Activated CD8-positive, alpha-beta memory T cell treated with anti-CD3 and anti-CD28 coated beads, Interleukin-2, amount 10 ng/mL, durations not matched to agents 7 days and 5 days (primary cell): Measurements from ENCODE around the gene CREBL2. TPM values are rescaled to one million over a fixed set of nuclear protein-coding genes. Genes with fewer than 3 reads are reported as not detected.

Experiments
- ATAC-seq: fragments of 150-1000 bp; cut with Tn5 transposase; one replicate; pipeline ENCODE4 v1.10.0; 2021; ENCODE audit warnings: moderate library complexity
- CTCF ChIA-PET: fragments of 350-600 bp; sonication (Branson Sonifier 250); formaldehyde crosslinking; loops from one replicate; lab custom pipeline; 2021; ENCODE audit warnings: antibody characterized with exemption; lab: Charles Lee
- DNase-seq: peaks from one replicate; pipeline ENCODE4 v3.0.0-alpha.2; 2020
- H3K27ac Mint-ChIP-seq: one replicate; pipeline ENCODE4 v1.8.0; 2021; ENCODE audit warnings: mild to moderate bottlenecking, mixed read lengths
- H3K27me3 Mint-ChIP-seq: one replicate; pipeline ENCODE4 v1.8.0; 2021; ENCODE audit warnings: mixed read lengths
- H3K36me3 Mint-ChIP-seq: one replicate; pipeline ENCODE4 v1.8.0; 2021; ENCODE audit warnings: mild to moderate bottlenecking, mixed read lengths
- H3K4me1 Mint-ChIP-seq: one replicate; pipeline ENCODE4 v1.8.0; 2021; ENCODE audit warnings: mixed read lengths
- H3K4me3 Mint-ChIP-seq: one replicate; pipeline ENCODE4 v1.8.0; 2021; ENCODE audit warnings: mild to moderate bottlenecking, moderate library complexity, mixed read lengths
- H3K9me3 Mint-ChIP-seq: one replicate; pipeline ENCODE4 v1.8.0; 2022; ENCODE audit warnings: low read depth, mixed read lengths
- total RNA-seq, 2 experiments: library from RNA; stranded (reverse); gene quantifications; one replicate each; pipeline ENCODE4 v1.2.3, GENCODE V29; 2021

Gene CREBL2
- total RNA-seq, 2 experiments from 2014 or later: 16.3 to 20.5 TPM

- CTCF ChIA-PET: interaction anchor here (0.9 to 2.0 kb wide), 3 partner anchors 9 to 65 kb away, joined by 3 to 5 read pairs (median 3); no protein-coding TSS in a partner anchor
- peak overlapping the region; percentile 50 for H3K27ac Mint-ChIP-seq
- peaks cover 48% of the 10 kb centered on the region for H3K4me1 Mint-ChIP-seq
- DNase-seq (no peak), ATAC-seq (no peak)
- H3K9me3 Mint-ChIP-seq: no peaks in the 10 kb centered on the region
- no peak overlapping the region for H3K4me3 Mint-ChIP-seq
- no peaks in the 10 kb centered on the region for H3K27me3 Mint-ChIP-seq
- H3K36me3 Mint-ChIP-seq: peaks cover 19% of the 10 kb centered on the region
Measured at GRCh38 chr12:12671850-12672660, 60.4 kb downstream of the CREBL2 start.

GRCh38 chr12:12673296-12673695, 61.6 kb downstream of the CREBL2 start:
- DNase-seq (peak; percentile 75), ATAC-seq (peak; percentile 87)
- peaks cover 48% of the 10 kb centered on the region for H3K4me1 Mint-ChIP-seq
- no peak overlapping the region for H3K4me3 Mint-ChIP-seq
- no peaks in the 10 kb centered on the region for H3K9me3 Mint-ChIP-seq
- peaks cover 19% of the 10 kb centered on the region for H3K36me3 Mint-ChIP-seq
- CTCF ChIA-PET: interaction anchor here (1.0 kb wide), 1 partner anchor 340 kb away, joined by 3 read pairs; no protein-coding TSS in a partner anchor
- H3K27ac Mint-ChIP-seq: peak overlapping the region; percentile 63
- H3K27me3 Mint-ChIP-seq: no peaks in the 10 kb centered on the region

DNA sequence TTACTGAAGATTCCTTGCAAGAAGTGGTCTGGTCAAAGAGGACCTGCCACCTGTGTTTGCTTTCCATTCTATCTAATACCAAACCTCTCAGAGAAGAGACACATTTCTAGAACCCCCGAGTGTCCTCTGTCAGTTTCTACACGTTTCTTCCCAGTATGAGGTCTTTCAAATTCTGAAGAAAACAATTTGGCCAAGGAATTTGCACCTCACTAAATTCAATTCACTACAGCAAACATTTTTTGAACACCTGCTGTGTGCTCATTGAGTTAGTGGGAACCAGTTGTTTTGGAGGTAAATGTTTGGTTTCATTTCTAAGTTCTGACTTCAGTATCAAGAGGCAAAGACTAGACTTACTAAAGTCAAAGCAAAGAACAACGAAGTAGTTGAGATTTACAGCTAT, 64.9 kb downstream of the CREBL2 start:
- Mint-ChIP-seq H3K4me3 (no peak overlapping the region), H3K9me3 (no peaks in the 10 kb centered on the region), H3K27ac (no peak overlapping the region), H3K4me1 (peaks cover 43% of the 10 kb centered on the region), H3K36me3 (peaks cover 17% of the 10 kb centered on the region), H3K27me3 (no peaks in the 10 kb centered on the region)
- CTCF ChIA-PET: no interaction called here
- no peak for DNase-seq
- ATAC-seq: no peak

GRCh38 chr12:12681061-12681765, 69.5 kb downstream of the CREBL2 start:
- DNase-seq (no peak), ATAC-seq (no peak)
- H3K9me3 Mint-ChIP-seq: no peaks in the 10 kb centered on the region
- CTCF ChIA-PET: no interaction called here
- peaks cover 6% of the 10 kb centered on the region for H3K36me3 Mint-ChIP-seq
- no peak overlapping the region for H3K27ac Mint-ChIP-seq
- peaks cover 6% of the 10 kb centered on the region for H3K4me1 Mint-ChIP-seq
- no peaks in the 10 kb centered on the region for H3K27me3 Mint-ChIP-seq
- no peak overlapping the region for H3K4me3 Mint-ChIP-seq

DNA sequence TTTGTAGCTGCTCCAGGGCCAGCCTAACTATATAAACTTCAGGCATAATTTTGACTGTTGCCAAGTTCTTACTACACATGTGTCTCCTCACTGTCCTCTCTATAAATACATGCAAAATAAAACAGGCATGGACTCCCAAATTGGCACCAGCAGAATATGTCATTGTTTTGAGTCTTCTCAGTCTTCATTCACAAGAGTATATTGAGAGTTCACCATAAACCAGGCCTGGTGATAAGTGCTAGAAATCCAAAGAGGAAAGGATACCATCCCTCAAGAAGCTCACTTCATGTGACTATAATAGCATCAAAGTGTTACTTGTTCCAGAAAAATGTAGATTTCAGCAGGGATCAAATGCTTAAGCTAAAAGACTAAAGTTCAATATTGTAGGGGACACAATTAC, 70.6 kb downstream of the CREBL2 start:
- no peaks in the 10 kb centered on the region for H3K4me1 Mint-ChIP-seq
- no peak for DNase-seq
- CTCF ChIA-PET: no interaction called here
- peaks cover 6% of the 10 kb centered on the region for H3K36me3 Mint-ChIP-seq
- ATAC-seq: no peak
- H3K27me3 Mint-ChIP-seq: no peaks in the 10 kb centered on the region
- no peak overlapping the region for H3K4me3 Mint-ChIP-seq
- no peaks in the 10 kb centered on the region for H3K9me3 Mint-ChIP-seq
- no peak overlapping the region for H3K27ac Mint-ChIP-seq

- CTCF ChIA-PET: no interaction called here
- Mint-ChIP-seq H3K4me3 (no peak overlapping the region), H3K9me3 (no peaks in the 10 kb centered on the region), H3K27me3 (no peaks in the 10 kb centered on the region), H3K36me3 (peaks cover 14% of the 10 kb centered on the region), H3K27ac (no peak overlapping the region), H3K4me1 (no peaks in the 10 kb centered on the region)
- no peak for DNase-seq
- ATAC-seq: no peak
Measured at GRCh38 chr12:12683136-12683697, 71.5 kb downstream of the CREBL2 start.

- H3K9me3 Mint-ChIP-seq: no peaks in the 10 kb centered on the region
- H3K4me3 Mint-ChIP-seq: no peak overlapping the region
- peaks cover 20% of the 10 kb centered on the region for H3K36me3 Mint-ChIP-seq
- no peaks in the 10 kb centered on the region for H3K27me3 Mint-ChIP-seq
- CTCF ChIA-PET: no interaction called here
- no peaks in the 10 kb centered on the region for H3K4me1 Mint-ChIP-seq
- H3K27ac Mint-ChIP-seq: no peak overlapping the region
- no peak for DNase-seq
- no peak for ATAC-seq
Measured at GRCh38 chr12:12683725-12684124, 72.0 kb downstream of the CREBL2 start.

DNA sequence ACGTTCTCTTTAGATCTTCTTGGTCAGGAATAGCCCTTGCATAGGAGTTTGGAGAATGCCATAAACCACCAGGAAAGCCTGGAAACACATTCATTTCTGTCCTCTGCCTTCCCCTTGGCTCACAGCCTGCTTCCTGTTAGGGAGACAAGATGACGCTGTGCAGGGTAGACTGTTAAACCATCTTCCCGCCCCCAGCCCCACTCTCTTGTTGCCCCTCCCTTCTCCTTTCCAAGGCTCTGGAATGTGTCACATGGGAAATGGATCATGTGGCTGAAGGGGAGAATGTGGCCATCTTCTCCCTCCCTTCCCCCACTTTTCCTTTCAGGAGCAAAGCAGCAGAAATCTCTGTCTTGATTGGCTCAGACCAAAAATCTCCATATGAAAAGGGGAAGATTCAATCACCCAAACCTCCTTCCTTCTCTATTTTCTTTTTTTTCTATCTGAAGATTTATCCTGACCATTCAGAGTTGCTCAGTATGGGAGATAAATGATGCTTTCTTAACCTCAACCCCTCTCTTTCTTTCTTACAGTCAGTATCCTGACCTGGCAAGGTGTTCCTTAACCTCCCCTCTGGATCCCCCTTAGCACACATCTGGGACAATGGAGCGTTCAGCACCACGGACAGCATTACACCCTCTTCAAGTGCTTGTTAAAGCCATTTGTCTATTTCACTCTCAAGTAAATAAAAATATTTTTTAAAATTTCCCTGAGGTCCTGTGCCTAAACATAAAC, 72.9 kb downstream of the CREBL2 start:
- peaks cover 20% of the 10 kb centered on the region for H3K36me3 Mint-ChIP-seq
- DNase-seq (peak; percentile 54), ATAC-seq (peak; percentile 33)
- no peak overlapping the region for H3K4me3 Mint-ChIP-seq
- H3K9me3 Mint-ChIP-seq: no peaks in the 10 kb centered on the region
- CTCF ChIA-PET: no interaction called here
- H3K27ac Mint-ChIP-seq: no peak overlapping the region
- no peaks in the 10 kb centered on the region for H3K4me1 Mint-ChIP-seq
- no peaks in the 10 kb centered on the region for H3K27me3 Mint-ChIP-seq

DNA sequence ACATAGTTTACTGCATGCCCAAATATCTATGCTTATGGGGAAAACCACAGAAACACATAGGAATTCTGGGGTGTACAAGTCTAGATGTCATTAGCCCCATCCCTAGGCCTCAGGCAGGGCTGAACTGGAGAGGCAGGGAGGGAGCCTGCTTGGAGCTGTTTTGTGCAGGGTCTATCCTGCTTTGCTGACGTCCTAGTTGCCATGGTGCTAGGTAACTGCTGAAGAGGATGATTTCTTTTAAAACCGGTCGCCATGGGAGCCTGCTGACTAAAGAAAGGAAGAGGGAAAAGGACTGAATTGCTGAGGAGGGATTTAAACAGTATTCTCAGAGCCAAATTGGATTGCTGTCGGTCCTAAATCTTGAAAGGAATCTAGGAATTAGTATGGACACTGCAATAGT, 73.6 kb downstream of the CREBL2 start:
- CTCF ChIA-PET: no interaction called here
- no peaks in the 10 kb centered on the region for H3K27me3 Mint-ChIP-seq

DNA sequence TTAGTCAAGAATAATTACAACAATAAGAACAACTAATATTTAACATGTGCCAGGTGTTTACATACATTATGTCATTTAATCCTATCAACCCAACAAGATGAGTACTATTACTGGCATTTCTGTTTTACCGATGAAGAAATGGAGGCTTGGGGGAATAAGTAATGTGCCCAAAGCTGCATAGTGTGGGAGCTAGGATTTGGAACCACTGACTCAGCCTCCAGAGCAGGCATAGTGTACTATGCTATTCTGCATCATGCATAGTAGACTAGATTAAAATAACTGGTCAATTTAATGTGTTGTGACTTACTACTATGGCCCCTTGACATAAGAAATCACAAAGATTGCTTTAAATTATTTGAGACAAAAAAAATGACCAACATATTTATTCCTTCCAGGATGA, 74.8 kb downstream of the CREBL2 start:
- no peaks in the 10 kb centered on the region for H3K27me3 Mint-ChIP-seq
- H3K4me1 Mint-ChIP-seq: peaks cover 15% of the 10 kb centered on the region
- no peaks in the 10 kb centered on the region for H3K9me3 Mint-ChIP-seq
- DNase-seq: no peak
- no peak overlapping the region for H3K4me3 Mint-ChIP-seq
- peaks cover 25% of the 10 kb centered on the region for H3K36me3 Mint-ChIP-seq
- CTCF ChIA-PET: interaction anchor here (0.6 kb wide), 1 partner anchor 283 kb away, joined by 3 read pairs; no protein-coding TSS in a partner anchor
- ATAC-seq: no peak
- H3K27ac Mint-ChIP-seq: no peak overlapping the region

More for the DNA sequence above, 73.6 kb downstream of the CREBL2 start:
- Mint-ChIP-seq H3K9me3 (no peaks in the 10 kb centered on the region), H3K4me1 (peaks cover 8% of the 10 kb centered on the region), H3K36me3 (peaks cover 20% of the 10 kb centered on the region), H3K4me3 (no peak overlapping the region), H3K27ac (no peak overlapping the region)
- ATAC-seq: no peak
- no peak for DNase-seq

DNA sequence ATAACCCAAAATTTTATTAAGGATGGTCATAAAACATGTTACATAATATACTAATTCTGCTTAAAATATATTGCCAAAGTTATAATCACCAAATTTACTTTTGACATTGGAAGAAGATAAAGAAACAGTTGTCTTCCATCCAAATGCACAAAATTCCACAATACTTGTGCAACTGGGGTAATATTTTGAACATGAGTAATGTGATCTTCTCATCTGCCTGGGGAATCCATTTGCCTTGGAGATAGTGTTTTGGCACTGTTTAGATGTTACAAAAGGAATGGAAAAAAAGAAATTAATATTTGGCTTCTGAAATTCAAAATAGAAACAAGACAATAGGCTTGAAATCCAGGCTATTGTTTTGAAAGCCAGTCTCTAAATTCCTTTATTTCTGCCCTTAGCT, 75.2 kb downstream of the CREBL2 start:
- H3K4me3 Mint-ChIP-seq: no peak overlapping the region
- H3K9me3 Mint-ChIP-seq: no peaks in the 10 kb centered on the region
- peaks cover 18% of the 10 kb centered on the region for H3K4me1 Mint-ChIP-seq
- H3K36me3 Mint-ChIP-seq: peaks cover 28% of the 10 kb centered on the region
- ATAC-seq (no peak), DNase-seq (no peak)
- CTCF ChIA-PET: interaction anchor here (0.6 to 1.1 kb wide), 2 partner anchors 28 to 284 kb away, joined by 3 read pairs; no protein-coding TSS in a partner anchor
- no peak overlapping the region for H3K27ac Mint-ChIP-seq
- no peaks in the 10 kb centered on the region for H3K27me3 Mint-ChIP-seq

DNA sequence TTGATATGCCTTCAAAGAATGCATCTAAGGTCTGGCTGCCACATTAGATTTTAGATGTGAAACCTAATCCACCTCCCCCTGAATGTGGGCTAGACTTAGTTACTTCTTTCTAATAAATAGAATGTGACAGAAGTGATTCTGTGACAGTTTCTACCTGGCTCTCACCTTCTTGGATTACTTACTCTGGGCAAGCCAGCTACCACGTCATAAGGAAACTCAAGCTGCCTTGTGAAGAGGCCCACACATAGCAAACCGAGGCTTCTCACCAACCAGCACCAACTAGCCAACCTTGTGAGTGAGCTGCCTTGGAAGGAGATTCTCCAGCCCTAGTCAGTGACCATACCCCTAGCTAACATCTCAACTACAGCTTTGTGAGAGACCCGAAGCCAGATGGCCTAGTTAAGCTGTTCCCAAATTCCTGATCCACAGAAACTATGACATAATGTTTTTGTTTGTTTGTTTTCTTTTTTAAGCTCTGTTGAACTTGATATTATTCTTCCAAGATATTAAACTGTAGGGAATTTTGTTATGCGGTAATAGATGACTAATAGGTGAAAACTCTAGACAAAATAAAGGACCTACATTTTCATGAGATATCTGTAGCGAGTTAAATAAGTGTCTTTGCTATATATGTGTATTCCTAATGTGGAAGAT, 78.1 kb downstream of the CREBL2 start:
- Mint-ChIP-seq H3K4me1 (peaks cover 34% of the 10 kb centered on the region), H3K4me3 (no peak overlapping the region), H3K27me3 (no peaks in the 10 kb centered on the region), H3K9me3 (no peaks in the 10 kb centered on the region), H3K36me3 (peaks cover 40% of the 10 kb centered on the region), H3K27ac (no peak overlapping the region)
- DNase-seq: no peak
- ATAC-seq: peak; percentile 28
- CTCF ChIA-PET: interaction anchor here (0.8 to 1.5 kb wide), 3 partner anchors 31 to 47 kb away, joined by 3 to 4 read pairs (median 3); no protein-coding TSS in a partner anchor
